GM21526 (cell line): ENCODE measurements around the gene NCKAP1.
"Not testable (repeated sequence)": the region's sequence is repeated elsewhere in the genome, so short reads cannot be mapped to it uniquely, and the experiment has no call there.

Experiments used
- ATAC-seq: cut with Tn5 transposase; IDR thresholded peaks from one replicate; pipeline ENCODE4 v1.9.1; 2021; ENCODE audit warnings: moderate library complexity; ENCODE audit not compliant: unreplicated experiment, low FRiP score

NCKAP1 gene

GRCh38 chr2:183009249-183009899 is 28.9 kb downstream of the NCKAP1 start:
- no peak for ATAC-seq

GRCh38 chr2:183001948-183002347 is 36.3 kb downstream of the NCKAP1 start:
- ATAC-seq = no peak

GRCh38 chr2:183000846-183001245 is 37.4 kb downstream of the NCKAP1 start:
- ATAC-seq = no peak

- ATAC-seq = no peak
Measured at GRCh38 chr2:182999348-183000028, 38.8 kb downstream of the NCKAP1 start.

GRCh38 chr2:182994228-182994912 is 43.9 kb downstream of the NCKAP1 start:
- no peak for ATAC-seq

- ATAC-seq = no peak
Measured at GRCh38 chr2:182982941-182983340, 55.3 kb downstream of the NCKAP1 start.

GRCh38 chr2:182981475-182981874 is 56.8 kb downstream of the NCKAP1 start:
- not testable (repeated sequence) for ATAC-seq

- ATAC-seq = no peak
Measured at GRCh38 chr2:182980652-182981051, 57.6 kb downstream of the NCKAP1 start.

- ATAC-seq = peak; percentile 82
Measured at GRCh38 chr2:182980115-182980514, 58.1 kb downstream of the NCKAP1 start.

- ATAC-seq = no peak
Measured at GRCh38 chr2:182977463-182977862, 60.8 kb downstream of the NCKAP1 start.

GRCh38 chr2:182973441-182974352 is 64.6 kb downstream of the NCKAP1 start:
- no peak for ATAC-seq

- ATAC-seq = no peak
Measured at GRCh38 chr2:182972548-182972942, 65.7 kb downstream of the NCKAP1 start.

GRCh38 chr2:182971820-182972547 is 66.3 kb downstream of the NCKAP1 start:
- no peak for ATAC-seq

- no peak for ATAC-seq
Measured at GRCh38 chr2:182970486-182970885, 67.8 kb downstream of the NCKAP1 start.

GRCh38 chr2:182968493-182968892 is 69.8 kb downstream of the NCKAP1 start:
- no peak for ATAC-seq

GRCh38 chr2:182966356-182966755 is 71.9 kb downstream of the NCKAP1 start:
- ATAC-seq = not testable (repeated sequence)

- ATAC-seq = no peak
Measured at GRCh38 chr2:182962641-182963040, 75.6 kb downstream of the NCKAP1 start.

GRCh38 chr2:182960869-182961268 is 77.4 kb downstream of the NCKAP1 start:
- ATAC-seq = not testable (repeated sequence)

GRCh38 chr2:182954789-182955188 is 83.5 kb downstream of the NCKAP1 start:
- no peak for ATAC-seq
